Thoracic aorta (tissue), 2 donors: ENCODE data around the gene PLA2G4E. TPM values are rescaled to one million over a fixed set of nuclear protein-coding genes. Genes with fewer than 3 reads are reported as not detected.

ENCODE experiments used
- ATAC-seq: fragments of 150-250 bp; one replicate; pipeline ENCODE4 v1.8.0; 2017; ENCODE audit warnings: low read depth; ENCODE audit not compliant: insufficient number of reproducible peaks, low FRiP score
- DNase-seq: peaks from one replicate; pipeline ENCODE4 v3.0.0-alpha.2; 2020; ENCODE audit warnings: low spot score
- H3K27ac ChIP-seq, 2 donors: fragments of 200-600 bp; sonication (generic); 1 replicate in 1 of 2; 2 replicates in 1 of 2; pipeline ENCODE4 v1.5.1; 2016; ENCODE audit warnings: mild to moderate bottlenecking in 2 of 2, moderate library complexity in 2 of 2
- H3K27me3 ChIP-seq: fragments of 200-600 bp; sonication (generic); replicated peaks from 2 replicates; pipeline ENCODE4 v1.6.0; 2016; ENCODE audit warnings: mild to moderate bottlenecking; ENCODE audit not compliant: insufficient read depth
- H3K36me3 ChIP-seq: fragments of 200-600 bp; sonication (generic); one replicate; pipeline ENCODE4 v1.5.1; 2016
- H3K4me1 ChIP-seq, 2 donors: fragments of 200-600 bp; sonication (generic); 1 replicate in 1 of 2; 2 replicates in 1 of 2; pipeline versions ENCODE4 v1.5.1 to v1.6.0; 2016; ENCODE audit warnings: low read depth in 2 of 2, mild to moderate bottlenecking in 1 of 2; ENCODE audit not compliant: control insufficient read depth in 1 of 2
- H3K4me3 ChIP-seq: fragments of 200-600 bp; sonication (generic); 2 replicates; pipeline ENCODE4 v1.5.1; 2016; ENCODE audit warnings: mild to moderate bottlenecking
- H3K9me3 ChIP-seq: fragments of 200-600 bp; sonication (generic); 2 replicates; pipeline ENCODE4 v1.5.1; 2016
- CTCF ChIP-seq: fragments of 200-600 bp; sonication (generic); IDR thresholded peaks from one replicate; pipeline ENCODE4 v1.5.1; 2019; ENCODE audit warnings: antibody characterized with exemption
- total RNA-seq, 2 donors: library from RNA; depleted of rRNA; stranded (reverse); fragments of >200 nt; gene quantifications; one replicate each; pipeline versions ENCODE4 v1.1.0 to v1.2.3, GENCODE V29; 2016

The PLA2G4E gene
- total RNA-seq, 2 donors from 2014 or later, result not detected

GRCh38 chr15:42042602-42043400 lies 22.0 kb upstream of the PLA2G4E start:
- Histone ChIP-seq H3K9me3 (no peaks in the 10 kb centered on the region), H3K27ac (no peak overlapping the region), H3K36me3 (no peaks in the 10 kb centered on the region), H3K4me3 (no peak overlapping the region), H3K4me1 (no peaks in the 10 kb centered on the region), H3K27me3 (no peaks in the 10 kb centered on the region)
- DNase-seq (no peak), ATAC-seq (no peak)
- TF ChIP-seq CTCF, result no peak

GRCh38 chr15:42038401-42038800 lies 17.6 kb upstream of the PLA2G4E start:
- DNase-seq, result no peak
- Histone ChIP-seq H3K4me3 (no peak overlapping the region), H3K9me3 (no peaks in the 10 kb centered on the region), H3K27ac (no peak overlapping the region), H3K27me3 (no peaks in the 10 kb centered on the region), H3K4me1 (no peaks in the 10 kb centered on the region), H3K36me3 (no peaks in the 10 kb centered on the region)
- TF ChIP-seq CTCF, result no peak
- ATAC-seq, result no peak

- ATAC-seq (no peak), DNase-seq (no peak)
- TF ChIP-seq CTCF, result no peak
- Histone ChIP-seq H3K27ac (no peak overlapping the region), H3K36me3 (no peaks in the 10 kb centered on the region), H3K4me1 (no peaks in the 10 kb centered on the region), H3K9me3 (no peaks in the 10 kb centered on the region), H3K27me3 (no peaks in the 10 kb centered on the region), H3K4me3 (no peak overlapping the region)
Observed at GRCh38 chr15:42037656-42038055, 16.8 kb upstream of the PLA2G4E start.

GRCh38 chr15:42036966-42037365 lies 16.1 kb upstream of the PLA2G4E start:
- Histone ChIP-seq H3K27me3 (no peaks in the 10 kb centered on the region), H3K4me3 (no peak overlapping the region), H3K27ac (no peak overlapping the region), H3K4me1 (no peaks in the 10 kb centered on the region), H3K9me3 (no peaks in the 10 kb centered on the region), H3K36me3 (no peaks in the 10 kb centered on the region)
- DNase-seq (no peak), ATAC-seq (no peak)
- TF ChIP-seq CTCF, result no peak

- no peak overlapping the region for H3K4me3 ChIP-seq
- H3K27ac ChIP-seq, result no peak overlapping the region
- TF ChIP-seq CTCF, result no peak
- no peak for ATAC-seq
- no peaks in the 10 kb centered on the region for H3K27me3 ChIP-seq
- H3K9me3 ChIP-seq, result no peaks in the 10 kb centered on the region
- no peak for DNase-seq
- H3K4me1 ChIP-seq, result no peaks in the 10 kb centered on the region
- H3K36me3 ChIP-seq, result no peaks in the 10 kb centered on the region
Observed at GRCh38 chr15:42036112-42036905, 15.5 kb upstream of the PLA2G4E start.
